T-helper 22 cell (primary cell): ENCODE data around the gene TRIP6.
"Not testable (repeated sequence)": the region's sequence is repeated elsewhere in the genome, so short reads cannot be mapped to it uniquely, and the experiment has no call there.

Experiments
- DNase-seq: peaks from one replicate; pipeline ENCODE4 v3.0.0-alpha.2; 2020; ENCODE audit warnings: low read depth

The TRIP6 gene

GRCh38 chr7:100890653-100891567 lies 23.7 kb downstream of the TRIP6 start:
- DNase-seq, result no peak

DNA sequence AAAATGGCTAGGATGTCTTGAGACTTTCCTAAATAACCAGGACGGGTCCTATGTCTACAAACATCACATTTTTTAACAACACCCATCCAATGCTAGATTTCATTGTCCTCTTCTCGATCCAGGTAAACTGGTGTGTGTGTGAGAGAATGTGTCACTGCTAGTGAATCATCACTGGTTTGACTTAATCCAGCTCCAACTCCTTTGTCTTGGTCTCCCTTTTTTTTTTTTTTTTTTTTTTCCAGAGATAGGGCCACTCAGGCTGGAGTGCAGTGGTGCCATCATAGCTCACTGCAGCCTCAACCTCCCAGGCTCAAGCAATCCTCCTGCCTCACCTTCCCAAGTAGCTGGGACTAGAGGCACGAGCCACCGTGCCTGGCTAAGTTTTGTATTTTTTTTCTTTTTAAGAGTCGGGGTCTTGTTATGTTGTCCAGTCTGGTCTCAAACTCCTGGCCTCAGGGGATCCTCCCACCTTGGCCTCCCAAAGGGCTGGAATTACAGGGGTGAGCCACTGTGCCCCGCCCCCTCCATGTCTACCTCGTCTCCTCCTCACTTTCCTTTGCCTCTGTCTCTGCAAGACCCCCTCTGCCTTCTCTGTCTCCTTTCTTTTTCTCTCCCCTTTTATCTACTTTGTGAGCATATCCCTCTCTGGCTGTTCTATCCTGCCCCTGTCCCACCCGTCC lies 24.5 kb downstream of the TRIP6 start:
- DNase-seq, result no peak

GRCh38 chr7:100892364-100893317 lies 25.5 kb downstream of the TRIP6 start:
- no peak for DNase-seq

DNA sequence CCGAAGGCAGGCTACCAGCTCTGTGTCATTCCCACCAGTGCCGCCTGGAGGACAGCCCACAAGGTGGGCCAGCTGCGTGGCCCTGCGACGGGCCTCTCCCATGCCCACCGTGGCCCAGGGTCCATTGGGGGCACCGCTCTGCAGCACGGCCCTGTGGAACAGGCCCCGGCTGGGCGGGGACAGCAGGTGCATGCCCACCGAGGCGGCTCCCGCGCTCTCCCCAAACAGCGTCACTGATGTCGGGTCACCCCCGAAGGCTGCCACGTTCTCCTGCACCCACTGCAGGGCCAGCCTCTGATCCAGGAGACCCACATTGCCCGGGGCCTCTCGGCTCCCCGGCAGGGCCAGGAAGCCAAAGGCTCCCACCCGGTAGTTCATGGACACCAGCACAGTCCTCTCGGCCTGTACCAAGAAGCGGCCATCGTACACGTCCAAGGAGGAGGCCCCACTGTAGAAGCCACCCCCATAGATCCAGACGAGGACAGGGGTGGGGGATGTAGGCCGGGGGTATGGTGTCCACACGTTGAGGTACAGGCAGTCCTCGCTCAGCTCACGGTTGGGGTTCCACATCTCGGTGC lies 26.2 kb downstream of the TRIP6 start:
- no peak for DNase-seq

DNA sequence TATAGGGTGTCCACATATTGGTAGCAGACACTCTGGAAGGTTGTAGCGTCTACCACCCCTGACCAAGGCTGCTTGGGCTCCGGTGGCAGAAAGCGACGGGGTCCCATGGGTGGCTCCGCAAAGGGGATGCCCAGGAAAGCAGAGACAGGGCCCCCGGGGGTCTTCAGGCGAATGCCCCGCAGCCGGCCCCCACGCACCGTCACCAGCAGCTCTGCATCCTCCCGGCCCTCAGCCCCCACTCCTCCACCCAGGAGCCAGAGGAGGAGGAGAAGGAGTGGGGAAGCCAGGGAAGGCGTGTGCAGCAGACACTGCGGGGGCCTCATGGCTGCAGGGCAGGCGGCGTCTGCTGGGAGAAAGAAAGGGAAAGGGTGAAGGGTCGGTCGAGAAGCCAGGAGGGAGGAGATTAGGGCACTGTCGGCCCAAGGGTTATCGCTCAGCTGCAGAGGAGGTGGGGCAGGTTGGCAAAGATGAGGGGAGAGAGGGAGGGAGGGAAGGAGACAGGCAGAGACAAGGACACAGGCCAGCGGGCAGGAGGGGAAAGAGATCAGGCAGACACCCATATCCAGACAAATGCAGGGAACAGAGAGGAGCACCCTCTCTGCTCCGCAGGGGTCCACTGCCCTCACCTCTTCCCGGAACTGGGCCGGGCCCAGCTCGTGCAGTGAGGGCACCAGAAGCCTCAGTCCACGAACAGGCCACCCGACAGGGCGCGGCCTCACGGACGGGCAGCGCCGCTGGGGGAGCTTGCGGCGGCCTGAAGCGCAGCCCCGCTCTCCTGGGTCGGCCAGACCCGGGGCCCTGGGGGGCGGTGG lies 26.9 kb downstream of the TRIP6 start:
- DNase-seq, result no peak

- DNase-seq, result peak; percentile 17
These were observed 27.9 kb downstream of the TRIP6 start for GRCh38 chr7:100894860-100895700.

GRCh38 chr7:100895701-100895955 lies 28.4 kb downstream of the TRIP6 start, which contains the start of gene ACHE:
Gene ACHE, minus strand, starts transcription at chr7:100895888. Its CDS starts 1,656 bp downstream, at chr7:100894232.
- DNase-seq, result no peak

DNA sequence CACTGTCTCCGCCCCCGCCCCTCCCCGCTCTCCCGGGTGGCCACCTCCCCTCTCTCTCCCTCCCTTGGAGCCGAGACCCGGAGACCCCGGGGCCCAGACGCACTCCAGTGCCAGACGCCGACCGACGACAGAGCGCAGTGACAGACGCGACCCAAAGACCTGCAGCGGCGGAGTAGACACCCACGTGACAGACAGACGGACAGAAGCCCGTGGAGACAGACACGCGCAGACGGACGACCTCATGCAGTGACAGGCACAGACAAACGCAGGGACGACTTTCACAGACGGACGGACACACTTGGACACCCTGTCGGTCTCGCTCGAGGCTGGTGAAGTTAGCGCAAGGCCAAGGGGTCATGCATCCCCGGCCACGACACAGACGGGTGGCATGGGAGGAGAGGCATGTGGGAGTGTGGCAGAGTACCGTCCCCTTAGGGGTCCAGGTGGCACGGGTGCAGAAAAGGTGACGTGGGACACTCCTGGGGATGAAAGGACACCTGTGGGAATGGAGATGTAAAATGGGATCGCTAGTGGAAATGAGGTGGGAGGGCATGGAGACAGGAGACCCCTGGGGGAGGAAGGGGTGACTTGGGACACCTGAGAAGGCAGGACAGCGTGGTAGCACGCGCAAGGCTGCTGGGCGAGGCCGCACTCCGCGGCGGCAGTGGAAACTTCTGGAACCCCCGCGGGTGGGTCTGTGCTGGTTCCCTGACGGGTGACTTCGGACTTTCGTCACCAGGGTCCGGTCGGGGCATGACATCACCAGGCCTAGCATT lies 29.0 kb downstream of the TRIP6 start:
- no peak for DNase-seq

DNA sequence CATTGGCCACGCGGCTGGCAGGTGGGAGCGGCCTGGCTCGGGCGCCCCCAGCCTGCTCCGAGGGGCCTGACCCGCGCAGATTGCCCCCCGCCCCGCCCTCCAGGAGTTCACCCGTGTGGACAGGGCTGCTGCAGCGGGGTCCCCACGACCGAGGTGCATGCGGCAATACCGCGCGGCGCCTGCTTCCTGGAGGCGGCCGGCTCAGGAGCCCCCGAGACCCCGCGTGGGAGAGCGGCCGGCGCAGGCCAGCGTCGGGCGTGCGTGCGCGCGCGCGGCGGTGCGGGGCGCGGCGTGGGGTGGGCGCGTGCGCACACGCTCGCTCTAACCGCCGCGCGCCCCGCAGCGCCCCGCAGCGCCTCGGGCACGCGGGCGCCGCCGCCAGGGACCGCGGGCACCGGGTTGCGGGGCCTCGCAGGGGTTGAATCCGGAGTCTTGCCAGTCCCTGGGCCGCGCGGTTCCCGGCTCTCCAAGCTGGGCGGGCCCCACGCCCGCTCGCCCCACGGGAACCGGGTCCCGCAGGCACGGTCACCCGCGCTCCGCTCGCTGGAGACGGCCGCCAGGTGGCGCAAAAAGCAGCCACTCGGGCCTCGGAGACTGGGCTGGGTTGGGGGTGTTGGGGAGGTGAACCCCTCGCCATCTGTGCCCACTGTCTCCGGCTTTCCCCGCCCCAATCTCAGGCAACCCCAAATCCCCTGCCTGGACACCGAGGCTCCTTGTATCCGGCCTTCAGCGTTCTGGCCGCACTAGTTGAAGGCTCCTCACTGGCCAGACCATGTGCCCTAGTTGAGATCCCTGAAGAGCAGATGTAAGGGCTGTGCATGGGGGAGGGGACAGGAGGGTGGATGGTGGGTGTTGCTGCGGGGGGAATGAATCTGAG lies 29.8 kb downstream of the TRIP6 start:
- peak; percentile 29 for DNase-seq

DNA sequence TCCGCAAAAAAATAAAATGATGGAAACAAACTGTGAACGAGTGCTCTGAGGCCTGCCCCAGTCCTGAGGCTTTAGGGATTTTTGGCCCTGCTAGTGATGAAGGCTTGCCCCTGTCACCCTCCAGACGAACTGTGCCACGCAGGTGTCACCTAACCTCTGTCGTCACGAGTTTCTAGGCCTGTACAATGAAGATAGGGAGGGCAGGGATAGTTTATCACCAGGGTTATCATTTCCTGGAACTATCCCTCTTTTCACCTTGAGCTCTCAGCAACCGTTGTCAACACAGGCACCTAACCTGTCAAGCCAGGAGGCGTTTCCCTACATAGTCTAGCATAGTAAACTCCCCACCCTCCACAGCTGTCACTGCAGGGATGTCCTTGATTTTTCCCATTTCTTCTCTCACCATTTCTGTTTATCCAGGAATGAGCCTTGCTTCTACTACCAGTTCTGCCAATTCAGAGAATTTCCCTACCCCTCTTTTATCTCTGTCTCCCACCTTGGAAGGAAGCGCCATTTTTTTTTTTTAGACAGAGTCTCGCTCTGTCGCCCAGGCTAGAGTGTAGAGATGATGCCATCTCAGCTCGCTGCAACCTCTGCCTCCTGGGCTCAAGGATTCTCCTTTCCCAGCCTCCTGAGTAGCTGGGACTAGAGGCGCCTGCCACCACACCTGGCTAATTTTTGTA lies 30.7 kb downstream of the TRIP6 start:
- no peak for DNase-seq

DNA sequence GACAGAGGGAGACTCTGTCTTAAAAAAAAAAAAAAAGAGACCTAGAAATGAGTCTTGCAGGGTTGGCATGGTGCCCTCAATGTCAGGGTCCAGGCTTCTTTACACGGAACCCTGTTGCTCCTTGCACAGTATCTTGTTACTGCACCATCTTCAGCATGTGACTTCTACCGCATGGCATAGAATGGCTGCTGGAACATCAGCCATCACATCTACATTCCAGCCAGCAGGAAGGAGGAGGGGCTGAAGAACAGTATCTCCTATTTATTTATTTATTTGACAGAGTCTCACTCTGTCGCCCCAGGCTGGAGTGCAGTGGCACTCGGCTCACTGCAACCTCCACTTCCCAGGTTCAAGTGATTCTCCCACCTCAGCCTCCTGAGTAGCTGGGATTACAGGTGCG lies 32.2 kb downstream of the TRIP6 start:
- DNase-seq, result no peak

- DNase-seq, result no peak
These were observed 33.8 kb downstream of the TRIP6 start for GRCh38 chr7:100900978-100901377.

DNA sequence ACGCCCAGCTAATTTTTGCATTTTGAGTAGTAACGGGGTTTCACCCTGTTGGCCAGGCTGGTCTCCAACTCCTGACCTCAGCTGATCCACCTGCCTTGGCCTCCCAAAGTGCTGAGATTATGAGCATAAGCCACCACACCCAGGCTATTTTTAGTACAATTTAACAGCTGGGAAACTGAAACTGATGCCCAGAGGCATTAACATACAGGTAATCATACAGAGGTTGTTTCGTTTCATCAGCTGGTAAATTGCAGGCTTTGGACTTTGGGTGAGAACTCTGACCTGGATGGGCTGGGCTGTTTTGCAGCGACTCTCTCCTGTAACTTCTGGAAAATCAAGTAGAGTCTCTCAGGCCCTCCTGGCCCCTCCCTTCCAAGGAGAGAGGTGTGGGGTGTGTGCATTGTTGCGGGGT lies 34.7 kb downstream of the TRIP6 start:
- DNase-seq, result no peak

DNA sequence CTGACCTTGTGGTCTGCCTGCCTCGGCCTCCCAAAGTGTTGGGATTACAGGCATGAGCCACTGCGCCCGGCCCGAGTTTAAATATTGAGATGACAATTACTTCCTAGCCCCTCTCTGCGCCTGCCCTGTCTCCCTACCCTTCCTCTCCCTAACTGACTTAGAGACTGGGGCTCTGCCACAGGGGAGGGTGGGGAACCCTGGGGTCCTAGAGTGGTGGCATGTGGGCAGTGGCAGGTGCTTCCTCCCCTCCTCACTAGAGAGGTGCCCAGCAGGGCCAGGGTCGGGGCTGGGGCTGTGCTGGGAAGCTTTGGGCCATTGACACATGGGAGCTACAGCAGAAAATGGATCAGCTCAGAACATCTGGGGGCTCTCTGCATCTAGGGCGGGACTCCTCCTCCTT lies 35.5 kb downstream of the TRIP6 start:
- no peak for DNase-seq

DNA sequence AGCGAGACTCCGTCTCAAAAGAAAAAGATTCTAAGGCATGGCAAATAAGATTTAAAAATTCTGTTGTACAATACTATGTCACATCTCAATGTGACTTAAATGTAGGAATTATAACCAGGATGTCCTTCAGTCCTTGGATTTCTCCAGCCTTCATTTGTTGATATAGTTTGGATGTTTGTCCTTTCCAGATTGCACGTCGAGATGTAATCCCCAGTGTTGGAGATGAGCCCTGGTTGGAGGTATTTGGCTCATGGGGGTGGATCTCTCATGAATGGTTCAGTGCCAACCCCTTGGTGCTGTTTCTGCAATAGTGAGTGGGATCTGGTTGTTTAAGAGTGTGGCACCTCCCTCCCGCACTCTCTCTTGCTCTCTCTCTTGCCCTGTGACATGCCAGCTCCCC lies 41.3 kb downstream of the TRIP6 start:
- DNase-seq, result no peak

GRCh38 chr7:100910443-100910842 lies 43.3 kb downstream of the TRIP6 start:
- DNase-seq, result not testable (repeated sequence)

DNA sequence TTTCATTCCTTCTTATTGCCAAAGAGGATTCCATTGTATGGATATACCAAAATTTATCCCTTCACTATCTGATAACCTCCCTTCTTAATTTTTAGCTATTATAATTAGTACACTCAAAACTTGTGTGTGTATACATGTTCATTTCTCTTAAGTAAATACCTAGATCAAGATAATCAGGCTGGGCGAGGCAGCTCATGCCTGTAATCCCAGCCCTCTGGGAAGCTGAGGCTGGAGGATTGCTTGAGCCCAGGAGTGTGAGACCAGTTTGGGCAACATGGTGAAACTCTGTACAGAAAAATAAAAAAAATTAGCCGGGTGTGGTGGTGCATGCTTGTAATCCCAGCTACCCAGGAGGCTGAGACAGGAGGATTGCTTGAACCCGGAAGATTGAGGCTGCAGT lies 44.3 kb downstream of the TRIP6 start:
- DNase-seq, result no peak
